HS-27A (cell line): ENCODE results near the gene MBTD1.
"Not testable (repeated sequence)": the region's sequence is repeated elsewhere in the genome, so short reads cannot be mapped to it uniquely, and the experiment has no call there.

Experiments
- DNase-seq: peaks from one replicate; pipeline ENCODE4 v3.0.0-alpha.2; 2012; ENCODE audit warnings: low read depth, missing footprints

Gene MBTD1

DNA sequence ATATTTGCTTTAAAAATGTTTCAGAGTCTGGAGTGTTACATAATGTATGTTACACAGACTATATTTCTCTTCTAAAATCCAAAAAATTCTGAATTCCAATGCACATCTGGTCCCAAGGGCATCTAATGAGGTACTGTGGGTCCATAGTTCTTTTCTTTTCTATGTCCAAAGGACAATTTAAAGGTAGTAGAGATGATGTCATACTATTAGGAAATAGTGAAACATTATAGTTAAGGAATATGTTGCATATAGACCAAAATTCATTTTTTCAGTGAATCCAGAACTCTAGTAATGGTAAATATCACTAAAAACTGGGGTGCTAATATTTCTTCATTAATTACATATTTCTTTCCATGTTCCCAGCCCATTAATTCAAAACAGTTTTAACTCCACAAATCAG, 70.7 kb downstream of the MBTD1 start:
- no peak for DNase-seq

DNA sequence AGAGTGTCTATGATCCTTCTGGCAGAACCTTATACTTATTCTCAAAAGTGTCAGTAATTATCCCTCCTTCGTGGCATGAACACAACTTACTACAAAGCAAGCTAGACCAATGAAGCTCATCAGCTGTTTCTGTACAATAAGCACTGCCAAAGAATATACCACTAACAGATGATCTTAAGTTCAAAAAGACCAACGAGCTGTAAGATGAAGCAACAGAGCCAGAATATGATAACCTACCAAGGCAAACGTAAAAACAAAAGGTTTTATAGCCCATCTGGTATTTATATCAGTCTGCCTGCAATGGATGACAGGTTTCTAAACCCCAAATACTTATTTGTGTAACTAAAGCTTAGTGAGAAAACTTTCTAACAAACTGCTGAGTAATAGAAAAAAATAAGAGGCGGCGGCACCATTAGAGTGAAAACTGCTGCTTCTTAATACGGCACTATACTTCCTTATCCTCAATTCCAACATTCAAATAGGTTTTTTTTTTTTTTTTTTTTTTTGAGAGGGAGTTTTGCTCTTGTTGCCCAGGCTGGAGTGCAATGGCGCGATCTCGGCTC, 71.5 kb downstream of the MBTD1 start:
- DNase-seq: no peak

DNA sequence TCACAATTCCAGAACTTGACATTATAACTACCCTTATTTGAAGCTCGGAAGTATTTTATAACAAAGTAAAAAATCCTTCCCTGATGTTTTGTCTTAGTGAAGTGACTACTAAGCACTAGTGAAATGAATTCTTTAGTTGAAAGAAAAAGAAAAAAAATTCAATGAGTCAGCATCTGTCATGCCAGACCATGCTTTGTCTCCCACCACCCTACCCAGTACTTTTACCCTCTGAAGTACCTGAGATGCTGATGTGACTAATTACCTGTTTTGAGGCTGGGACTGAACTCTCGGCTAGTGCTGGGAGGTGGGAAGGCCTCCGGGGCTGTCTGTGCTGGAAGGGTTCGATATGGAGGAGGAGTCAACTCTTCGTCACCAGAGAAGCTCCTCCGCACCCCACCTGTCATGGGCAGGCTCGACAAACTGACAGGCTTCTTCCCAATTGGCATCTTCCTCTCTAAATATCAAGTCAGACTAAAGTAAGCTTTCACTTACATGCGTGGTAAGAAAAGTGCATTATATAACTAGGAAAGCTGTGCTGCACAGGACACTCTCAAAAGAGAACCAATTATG, 74.0 kb downstream of the MBTD1 start:
- DNase-seq: no peak

DNA sequence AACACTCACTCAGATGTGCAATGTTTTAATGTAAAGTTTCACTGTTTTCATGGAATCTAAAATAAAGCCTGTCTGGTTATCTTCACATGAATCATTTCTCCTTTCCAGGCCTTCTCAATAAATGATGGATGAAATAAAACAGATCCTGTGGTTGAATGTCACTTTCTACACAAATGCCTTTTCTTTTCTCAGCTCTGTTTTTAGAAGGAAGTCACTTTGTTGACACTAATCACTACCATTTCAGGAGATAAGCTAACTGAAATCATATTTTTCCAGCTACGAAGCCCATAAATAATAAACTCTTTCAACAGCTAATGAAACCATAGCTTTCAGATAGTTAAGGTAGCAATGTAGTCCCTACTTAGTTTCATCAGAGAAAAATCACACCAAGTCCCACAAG, 75.7 kb downstream of the MBTD1 start:
- no peak for DNase-seq

DNA sequence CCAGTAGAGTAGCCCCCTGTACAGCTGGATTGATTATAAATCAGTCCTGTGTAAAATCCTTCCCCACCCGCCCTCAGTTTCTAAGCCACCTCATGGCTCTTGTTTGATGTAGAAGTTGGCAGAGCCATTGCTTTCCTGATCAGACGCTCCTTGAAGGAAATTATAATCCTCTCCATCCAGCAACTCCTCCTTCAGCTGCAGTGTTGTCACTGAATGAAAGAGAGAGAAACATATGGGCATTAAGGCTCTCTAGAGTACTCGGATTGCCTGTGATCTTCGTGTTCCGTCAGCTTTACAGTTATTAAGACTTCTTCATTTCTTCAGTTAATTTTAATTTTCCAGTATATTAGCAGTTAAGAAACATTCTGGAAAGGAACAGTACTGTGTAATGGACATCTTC, 79.4 kb downstream of the MBTD1 start:
- no peak for DNase-seq

DNA sequence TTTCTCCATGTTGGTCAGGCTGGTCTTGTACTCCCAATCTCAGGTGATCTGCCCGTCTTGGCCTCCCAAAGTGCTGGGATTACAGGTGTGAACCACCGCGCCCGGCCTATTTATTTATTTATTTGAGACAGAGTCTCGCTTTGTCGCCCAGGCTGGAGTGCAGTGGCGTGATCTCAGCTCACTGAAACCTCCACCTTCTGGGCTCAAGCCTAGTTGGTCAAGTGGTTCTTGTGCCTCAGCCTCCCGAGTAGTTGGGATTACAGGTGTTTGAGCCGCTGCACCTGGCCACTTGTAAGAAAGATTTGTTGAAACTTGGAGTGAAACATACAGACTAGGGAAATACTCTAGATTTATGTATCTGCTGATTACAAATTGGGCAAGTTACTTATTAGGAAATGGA, 87.8 kb downstream of the MBTD1 start:
- DNase-seq: not testable (repeated sequence)

DNA sequence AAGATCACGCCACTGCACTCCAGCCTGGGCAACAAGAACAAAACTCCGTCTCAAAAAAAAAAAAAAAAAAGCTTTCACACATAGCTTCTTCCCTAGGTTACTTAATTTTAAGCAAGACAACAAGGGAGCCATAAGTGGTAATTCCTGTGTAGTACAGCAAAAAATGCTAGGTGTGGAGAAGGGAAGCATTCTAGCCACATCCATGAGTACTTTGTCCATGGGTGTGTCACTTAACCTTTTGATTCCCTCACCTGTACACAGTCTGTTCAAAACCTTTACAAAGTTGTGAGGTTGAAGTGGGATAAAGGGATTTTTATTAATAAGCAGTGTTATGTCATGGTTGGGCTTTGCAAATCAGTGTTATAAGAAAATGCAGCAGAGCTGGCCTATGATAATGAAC, 89.1 kb downstream of the MBTD1 start:
- no peak for DNase-seq

DNA sequence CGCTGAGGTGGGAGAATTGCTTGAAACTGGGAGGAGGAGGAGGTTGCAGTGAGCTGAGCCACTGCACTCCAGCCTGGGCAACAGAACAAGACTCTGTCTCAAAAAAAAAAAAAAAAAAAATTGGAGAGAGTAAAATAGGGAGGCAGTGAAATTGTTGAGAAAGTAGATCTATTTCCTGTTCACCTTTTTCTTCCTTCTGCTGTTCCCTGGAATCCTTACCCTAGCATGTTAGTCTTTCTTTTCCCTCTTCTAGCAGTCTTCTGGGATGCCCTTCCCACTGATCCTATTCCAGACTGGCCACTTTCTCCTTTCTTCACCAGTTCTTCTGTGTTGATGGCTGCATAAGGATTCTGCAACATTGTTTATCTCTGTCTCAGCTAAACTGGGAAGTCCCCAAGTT, 90.5 kb downstream of the MBTD1 start:
- DNase-seq: no peak

DNA sequence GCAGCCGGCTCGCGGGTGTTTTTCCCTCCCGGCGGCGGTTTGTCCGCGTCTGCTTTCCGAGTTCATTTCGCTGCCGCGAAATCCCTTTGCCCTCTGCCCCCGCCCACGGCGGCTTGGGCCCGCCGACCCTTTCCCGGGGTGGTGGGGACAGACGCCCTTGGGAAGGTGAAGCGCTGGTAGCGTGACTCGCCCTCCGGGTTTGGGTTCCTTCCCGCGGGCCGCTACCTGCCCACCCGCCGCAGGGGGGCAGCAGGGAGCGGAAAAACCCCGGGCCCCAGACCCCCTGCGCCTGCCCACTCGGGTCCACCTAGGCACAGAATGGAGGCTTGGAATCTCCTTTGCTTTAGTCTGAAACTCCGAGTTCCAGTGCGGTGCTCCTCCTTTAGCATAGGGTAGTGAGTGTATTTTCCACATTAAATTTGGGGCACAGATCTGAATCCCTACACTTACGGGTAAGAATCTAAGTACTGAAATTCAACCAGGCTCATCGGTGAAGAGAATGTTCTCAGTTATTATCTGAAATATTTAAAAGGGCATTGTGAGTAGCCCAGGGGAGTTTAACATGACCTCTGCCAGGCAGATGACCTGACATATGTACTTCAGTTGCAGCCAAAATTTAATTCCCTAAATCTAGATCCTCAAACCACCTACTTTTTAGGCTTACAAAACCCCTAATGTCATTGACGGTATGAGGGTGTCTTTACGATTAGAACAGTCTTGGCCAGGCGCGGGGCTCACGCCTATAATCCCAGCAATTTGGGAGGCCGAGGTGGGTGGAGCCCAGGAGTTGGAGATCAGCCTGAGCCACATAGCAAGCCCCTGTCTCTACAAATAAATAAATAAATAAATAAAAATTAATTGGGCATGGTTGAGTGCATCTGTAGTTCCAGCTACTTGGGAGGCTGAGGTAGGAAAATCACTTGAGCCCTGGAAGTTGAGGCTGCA, 92.6 kb downstream of the MBTD1 start:
- DNase-seq: no peak

DNA sequence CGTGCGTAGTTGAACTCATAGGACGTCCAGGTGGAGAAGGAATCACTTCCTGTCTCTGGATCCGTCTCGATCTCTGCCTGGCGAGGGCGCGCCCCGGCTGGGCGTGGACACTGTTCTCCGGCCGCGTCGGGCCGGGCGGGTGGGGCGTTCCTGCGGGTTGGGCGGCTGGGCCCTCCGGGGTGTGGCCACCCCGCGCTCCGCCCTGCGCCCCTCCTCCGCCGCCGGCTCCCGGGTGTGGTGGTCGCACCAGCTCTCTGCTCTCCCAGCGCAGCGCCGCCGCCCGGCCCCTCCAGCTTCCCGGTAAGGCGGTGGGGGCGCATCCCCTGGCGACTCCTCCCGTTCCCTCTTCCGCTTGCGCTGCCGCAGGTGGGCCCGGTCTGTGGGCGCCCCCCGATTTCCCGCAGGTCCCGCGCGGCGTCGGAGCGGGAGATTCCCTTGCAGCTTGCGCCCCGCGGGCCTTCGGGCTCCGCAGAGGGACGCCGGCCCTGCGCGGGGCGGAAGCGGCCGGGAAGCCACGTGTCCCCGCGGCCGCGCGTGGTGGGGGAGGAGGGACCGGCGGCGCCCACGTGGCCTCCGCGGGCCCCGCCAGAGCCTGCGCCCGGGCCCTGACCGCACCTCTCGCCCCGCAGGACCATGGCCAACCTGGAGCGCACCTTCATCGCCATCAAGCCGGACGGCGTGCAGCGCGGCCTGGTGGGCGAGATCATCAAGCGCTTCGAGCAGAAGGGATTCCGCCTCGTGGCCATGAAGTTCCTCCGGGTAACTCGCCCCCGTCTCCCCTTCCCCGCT, 93.5 kb downstream of the MBTD1 start, which contains the start of gene NME2:
NME2 (plus strand) TSS at position 214 of the 789 bp plus-strand sequence; CDS start at position 634, 420 bp downstream.
- DNase-seq: no peak

DNA sequence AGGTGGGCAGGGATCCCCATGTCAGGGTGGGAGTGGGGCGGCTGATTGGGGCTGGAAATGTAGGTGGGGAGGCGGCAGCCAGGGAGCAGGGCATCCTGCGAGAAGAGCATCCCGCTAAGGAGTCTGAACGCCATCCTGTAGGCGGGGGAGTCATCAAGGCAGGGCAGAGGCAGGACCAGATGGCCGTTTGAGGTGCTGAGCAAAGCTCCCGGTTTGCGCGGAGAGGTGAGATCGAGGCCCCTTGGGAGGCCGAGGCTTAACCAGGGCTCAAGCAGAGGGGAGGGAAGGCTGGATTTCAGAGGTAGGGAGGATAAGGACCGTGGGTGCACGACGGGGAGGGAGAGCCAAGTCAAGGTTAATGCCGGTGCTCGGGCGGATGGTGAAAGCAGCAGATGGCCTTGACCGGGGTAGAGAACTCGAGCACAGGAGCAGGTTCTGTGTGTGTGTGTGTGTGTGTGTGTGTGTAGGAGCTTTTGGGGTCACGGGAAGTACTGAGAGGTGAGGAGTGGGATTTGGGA, 94.1 kb downstream of the MBTD1 start:
- no peak for DNase-seq

DNA sequence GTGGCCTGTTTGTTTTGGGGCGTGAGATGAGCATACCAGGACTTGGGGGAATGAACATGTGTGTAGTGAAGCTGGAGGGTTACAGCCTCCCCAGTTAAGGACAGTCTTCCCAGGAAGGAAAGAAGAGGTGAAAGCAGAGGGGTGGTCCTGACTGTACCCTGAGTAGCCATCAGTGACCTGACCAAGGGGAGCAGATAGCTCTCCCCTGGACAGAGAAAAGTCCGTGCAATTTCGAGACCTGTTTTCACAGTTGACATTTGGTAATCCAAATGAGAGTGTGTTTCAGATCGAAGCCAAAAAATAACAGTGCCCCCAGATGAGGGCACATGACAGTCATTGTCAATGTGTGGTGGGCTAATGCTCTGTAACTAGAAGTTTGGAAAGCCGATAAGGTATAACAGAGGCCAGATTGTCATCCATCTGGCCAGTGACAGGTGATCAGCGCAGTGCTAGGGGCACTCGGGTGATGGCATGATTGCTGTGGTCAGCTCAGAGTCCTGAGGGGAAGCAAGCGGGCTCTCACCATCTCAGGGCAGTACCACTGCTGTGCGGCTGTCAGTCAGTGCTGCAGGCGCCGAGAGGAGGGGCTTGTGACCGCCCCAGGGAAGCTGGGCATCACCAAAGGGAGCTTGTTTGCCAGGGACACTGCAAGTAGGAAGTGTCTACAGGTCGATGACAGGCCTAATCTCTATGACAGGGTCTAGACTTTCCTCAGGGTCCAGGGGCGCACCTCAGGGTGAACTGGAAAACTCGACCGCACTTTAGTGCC, 94.8 kb downstream of the MBTD1 start:
- DNase-seq: no peak

DNA sequence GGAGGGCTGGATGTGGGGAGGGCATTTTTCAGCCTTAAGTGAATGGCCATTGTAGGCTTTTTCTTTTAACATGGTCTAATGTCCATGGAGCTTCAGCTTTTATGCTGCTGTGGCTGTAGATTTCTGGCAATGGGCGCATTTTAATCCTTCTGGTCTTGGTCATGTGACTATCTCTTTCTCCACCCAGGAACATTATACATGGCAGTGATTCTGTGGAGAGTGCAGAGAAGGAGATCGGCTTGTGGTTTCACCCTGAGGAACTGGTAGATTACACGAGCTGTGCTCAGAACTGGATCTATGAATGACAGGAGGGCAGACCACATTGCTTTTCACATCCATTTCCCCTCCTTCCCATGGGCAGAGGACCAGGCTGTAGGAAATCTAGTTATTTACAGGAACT, 98.3 kb downstream of the MBTD1 start:
- no peak for DNase-seq

DNA sequence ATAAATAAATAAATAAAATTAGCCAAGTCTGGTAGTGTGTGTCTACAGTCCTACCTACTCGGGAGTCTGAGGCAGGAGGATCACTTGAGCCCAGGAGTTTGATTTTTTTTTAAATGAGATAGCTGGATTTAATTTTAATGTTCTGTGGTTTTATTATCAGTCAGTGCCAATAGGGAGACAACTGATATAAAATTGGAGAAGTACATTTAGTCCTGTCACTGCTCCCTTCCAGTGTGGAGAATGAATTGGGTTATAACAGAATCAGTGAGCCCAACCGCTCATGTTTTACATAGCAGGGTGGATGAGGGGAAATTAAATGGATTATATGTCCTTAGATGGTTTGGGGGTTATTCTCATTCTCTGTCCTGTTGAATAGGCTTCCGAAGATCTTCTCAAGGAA, 100.2 kb downstream of the MBTD1 start:
- DNase-seq: no peak

DNA sequence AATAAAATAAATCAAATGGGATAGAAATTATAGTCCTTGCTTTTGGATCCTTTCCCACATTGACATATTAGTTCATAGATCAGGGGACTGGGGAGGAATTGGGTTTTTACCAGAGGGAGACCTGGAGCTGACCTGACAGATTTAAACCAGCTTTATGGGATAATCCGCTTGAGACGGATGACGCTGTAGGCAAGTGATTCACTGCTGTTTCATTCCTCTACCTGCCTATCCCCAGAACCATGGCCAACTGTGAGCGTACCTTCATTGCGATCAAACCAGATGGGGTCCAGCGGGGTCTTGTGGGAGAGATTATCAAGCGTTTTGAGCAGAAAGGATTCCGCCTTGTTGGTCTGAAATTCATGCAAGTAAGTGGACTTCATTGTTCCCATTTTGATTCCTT, 104.4 kb downstream of the MBTD1 start:
- DNase-seq: no peak

DNA sequence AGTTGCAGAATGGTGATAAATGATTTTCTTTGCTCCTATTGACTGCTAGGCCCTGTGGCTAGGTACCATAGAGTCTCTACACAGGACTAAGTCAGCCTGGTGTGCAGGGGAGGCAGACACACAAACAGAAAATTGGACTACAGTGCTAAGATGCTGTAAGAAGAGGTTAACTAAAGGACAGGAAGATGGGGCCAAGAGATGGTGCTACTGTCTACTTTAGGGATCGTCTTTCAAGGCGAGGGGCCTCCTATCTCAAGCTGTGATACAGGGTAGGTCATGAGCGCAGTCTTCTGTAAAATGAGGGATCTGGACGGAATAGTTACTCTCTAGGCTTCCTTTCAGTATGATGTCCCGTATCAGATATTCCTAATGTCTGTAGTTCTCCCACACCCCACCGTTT, 105.7 kb downstream of the MBTD1 start:
- no peak for DNase-seq

DNA sequence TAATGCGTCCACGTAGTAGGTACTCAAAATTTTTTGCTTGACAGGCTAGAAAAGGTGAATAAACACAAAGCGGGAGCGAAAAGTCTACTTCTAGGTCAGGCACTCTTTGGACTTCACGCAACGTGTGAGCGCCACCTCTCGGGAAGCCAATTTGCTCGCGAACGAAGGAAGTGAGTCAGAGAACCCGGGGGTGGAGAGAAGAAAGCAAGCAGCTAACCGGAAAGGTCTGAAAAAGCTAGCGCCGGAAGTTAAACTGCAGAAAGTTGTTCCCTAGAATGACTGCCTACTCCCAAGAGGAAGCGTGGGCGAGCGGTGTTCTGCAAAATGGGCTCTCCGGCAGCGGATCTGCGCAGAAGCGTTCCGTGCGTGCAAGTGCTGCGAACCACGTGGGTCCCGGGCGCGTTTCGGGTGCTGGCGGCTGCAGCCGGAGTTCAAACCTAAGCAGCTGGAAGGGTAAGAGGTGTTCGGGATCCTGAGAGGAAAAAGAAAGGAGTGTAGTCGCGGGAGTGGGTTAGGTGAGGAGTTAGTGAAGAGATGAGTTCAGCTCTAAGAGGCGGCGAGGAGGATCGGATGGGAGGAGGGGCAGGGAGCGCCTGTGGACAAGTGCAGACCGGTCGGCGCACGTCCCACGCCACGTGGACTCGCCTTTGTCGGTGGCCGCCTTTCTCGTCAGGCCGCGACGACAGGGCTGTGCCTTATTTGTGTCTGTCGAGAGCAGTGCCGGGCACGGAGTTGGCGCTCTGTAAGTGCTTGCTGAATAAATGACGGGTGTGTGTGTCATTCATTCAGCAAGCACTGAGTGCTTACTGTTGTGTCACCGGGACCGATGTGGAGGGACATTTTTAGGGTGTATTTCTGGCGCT, 106.4 kb downstream of the MBTD1 start, which contains the start of gene NME1:
NME1 (plus strand) TSS at position 350 of the 863 bp plus-strand sequence. CDS start 2,096 bp downstream, outside the sequence.
- peak; percentile 84 for DNase-seq

DNA sequence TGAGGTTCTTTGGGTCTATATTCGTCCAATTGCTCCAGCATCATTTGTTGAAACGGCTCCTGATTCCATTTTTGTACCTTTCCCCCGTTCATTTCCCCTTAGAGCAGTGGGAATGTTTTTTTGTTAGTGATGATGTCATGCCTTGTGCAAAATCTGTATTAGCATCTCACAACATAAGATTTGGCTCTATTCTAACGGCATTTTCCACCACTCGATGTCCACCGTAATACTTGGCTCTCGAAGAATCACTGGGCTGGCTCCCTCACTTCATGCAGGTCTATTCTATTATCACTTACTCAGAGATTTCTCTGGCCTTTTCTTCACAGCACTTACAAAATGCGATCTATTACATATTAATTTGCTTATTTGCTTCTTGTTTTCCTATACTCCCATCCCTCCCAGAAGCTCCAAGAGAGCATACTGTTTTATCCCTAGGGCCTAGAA, 107.1 kb downstream of the MBTD1 start:
- DNase-seq: no peak

DNA sequence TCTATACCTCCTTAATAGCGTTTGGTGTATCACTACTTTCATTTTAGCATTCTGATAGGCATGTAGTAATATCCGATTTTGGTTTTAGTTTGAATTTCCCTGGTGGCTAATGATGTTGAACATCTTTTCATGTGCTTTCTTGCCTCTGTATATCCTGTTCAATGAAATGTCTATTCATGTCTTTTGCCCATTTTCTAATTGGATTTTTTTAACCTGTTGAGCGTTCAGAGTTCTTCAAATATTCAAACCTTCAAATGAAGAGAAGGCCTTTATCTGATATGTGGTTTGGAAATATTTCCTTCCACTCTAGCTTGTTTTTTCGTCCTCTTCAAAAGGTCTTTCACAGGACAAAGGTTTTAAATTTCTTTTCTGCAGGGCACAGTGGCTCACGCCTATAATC, 108.9 kb downstream of the MBTD1 start:
- DNase-seq: no peak

DNA sequence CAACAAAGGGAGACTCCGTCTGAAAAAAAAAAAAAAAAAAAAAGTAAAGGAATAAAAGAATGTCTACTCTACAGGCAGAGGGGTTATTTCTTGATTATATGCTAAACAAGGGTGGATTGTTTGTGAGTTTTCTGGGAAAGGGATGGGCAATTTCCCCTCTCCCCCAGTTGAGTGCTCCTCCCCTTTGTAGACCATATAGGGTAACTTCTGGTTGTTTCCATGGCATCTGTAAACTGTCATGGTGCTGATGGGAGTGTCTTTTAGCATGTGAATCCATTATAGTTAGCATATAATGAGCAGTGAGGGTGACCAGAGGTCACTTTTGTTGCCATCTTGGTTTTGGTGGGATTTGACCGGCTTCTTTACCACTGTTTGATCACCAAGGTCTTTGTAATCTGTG, 110.7 kb downstream of the MBTD1 start:
- DNase-seq: no peak
